Frontal cortex (tissue), 4 donors: ENCODE results near the gene IL20. TPM values are rescaled to one million over a fixed set of nuclear protein-coding genes. Genes with fewer than 3 reads are reported as not detected.
"Not testable (repeated sequence)": the region's sequence is repeated elsewhere in the genome, so short reads cannot be mapped to it uniquely, and the experiment has no call there.

Source experiments
- DNase-seq, 2 donors: peaks; one replicate each; pipeline ENCODE4 v3.0.0; 2012; ENCODE audit warnings: low spot score in 2 of 2
- FAIRE-seq: peaks from 2 replicates; lab custom pipeline; 2012; peaks lifted over from hg19 to GRCh38; lab: Jason Lieb, UNC
- total RNA-seq: library from RNA; depleted of rRNA; stranded (reverse); fragments of >200 nt; gene quantifications from one replicate; pipeline ENCODE4 v1.2.3, GENCODE V29; 2014
- donor health status: control.
- donor health status: control.
- donor health status: control.

The IL20 gene
- total RNA-seq, 1 donor from 2014 or later, result not detected

- DNase-seq, result no peak
- no peak for FAIRE-seq
Observed at GRCh38 chr1:206841609-206842323, 23.7 kb upstream of the IL20 start.

GRCh38 chr1:206842854-206843253, 22.6 kb upstream of the IL20 start:
- DNase-seq (no peak), FAIRE-seq (no peak)

- FAIRE-seq, result no peak
- DNase-seq, result no peak
Observed at GRCh38 chr1:206843626-206844025, 21.8 kb upstream of the IL20 start.

- no peak for DNase-seq
- no peak for FAIRE-seq
Observed at GRCh38 chr1:206846487-206846886, 18.9 kb upstream of the IL20 start.

GRCh38 chr1:206847337-206847834, 18.0 kb upstream of the IL20 start:
- FAIRE-seq (no peak), DNase-seq (no peak)

GRCh38 chr1:206847946-206848345, 17.5 kb upstream of the IL20 start:
- no peak for FAIRE-seq
- no peak for DNase-seq

- FAIRE-seq, result no peak
Observed at GRCh38 chr1:206850401-206850800, 15.0 kb upstream of the IL20 start.

GRCh38 chr1:206851341-206852010, 13.9 kb upstream of the IL20 start:
- FAIRE-seq (no peak), DNase-seq (no peak)

More at GRCh38 chr1:206850401-206850800, 15.0 kb upstream of the IL20 start:
- DNase-seq, result no peak

GRCh38 chr1:206852662-206853061, 12.8 kb upstream of the IL20 start:
- FAIRE-seq, DNase-seq: not testable (repeated sequence)

GRCh38 chr1:206853696-206854095, 11.7 kb upstream of the IL20 start:
- not testable (repeated sequence) for DNase-seq, FAIRE-seq

- no peak for DNase-seq
- no peak for FAIRE-seq
Observed at GRCh38 chr1:206854401-206855129, 10.9 kb upstream of the IL20 start.

- FAIRE-seq (no peak), DNase-seq (no peak)
Observed at GRCh38 chr1:206855859-206856258, 9.6 kb upstream of the IL20 start.

- FAIRE-seq (no peak), DNase-seq (no peak)
Observed at GRCh38 chr1:206856674-206857464, 8.6 kb upstream of the IL20 start.

GRCh38 chr1:206859082-206859521, 6.3 kb upstream of the IL20 start:
- DNase-seq (no peak), FAIRE-seq (no peak)

GRCh38 chr1:206860165-206860564, 5.3 kb upstream of the IL20 start:
- FAIRE-seq, result no peak
- DNase-seq, result no peak

- no peak for FAIRE-seq
Observed at GRCh38 chr1:206863266-206863665, 2.2 kb upstream of the IL20 start.

GRCh38 chr1:206866062-206866461, 639 bp downstream of the IL20 start:
- no peak for DNase-seq
- FAIRE-seq, result no peak

More at GRCh38 chr1:206863266-206863665, 2.2 kb upstream of the IL20 start:
- DNase-seq, result no peak

- DNase-seq (no peak), FAIRE-seq (no peak)
Observed at GRCh38 chr1:206867239-206867638, 1.8 kb downstream of the IL20 start.

GRCh38 chr1:206867716-206868115, 2.3 kb downstream of the IL20 start:
- no peak for DNase-seq
- no peak for FAIRE-seq

GRCh38 chr1:206868264-206868663, 2.8 kb downstream of the IL20 start:
- DNase-seq (no peak), FAIRE-seq (no peak)
